HepG2 (cell line): Measurements from ENCODE around the gene NCOA5. TPM values are rescaled to one million over a fixed set of nuclear protein-coding genes. Genes with fewer than 3 reads are reported as not detected.

Experiments
- ATAC-seq: fragments of 200-7000 bp; cut with Tn5 transposase; 3 replicates; pipeline ENCODE4 v1.9.1; 2020; ENCODE audit warnings: mild to moderate bottlenecking, moderate library complexity
- BruUV-seq: library from RNA; stranded (reverse); fragments of 400-500 nt; replicated peaks from 2 replicates; lab custom pipeline; 2021; lab: Mats Ljungman, UMichigan
- CTCF ChIA-PET: fragments of 300-600 bp; formaldehyde crosslinking; extraction: SDS; loops from one replicate; lab custom pipeline; 2021; ENCODE audit warnings: low total read pairs, inconsistent platforms, low intra/inter-chr PET ratio; lab: Yijun Ruan, JAX
- POLR2A ChIA-PET: fragments of 350-600 bp; sonication (Branson Sonifier 250); formaldehyde crosslinking; loops from one replicate; lab custom pipeline; 2020; ENCODE audit warnings: antibody characterized with exemption, inconsistent platforms; lab: Yijun Ruan, JAX
- DNase-seq: peaks from one replicate; pipeline ENCODE4 v3.0.0-alpha.2; 2015; ENCODE audit warnings: low spot score
- FAIRE-seq: peaks from 3 replicates; lab custom pipeline; 2011; peaks lifted over from hg19 to GRCh38; lab: Jason Lieb, UNC
- H2AFZ ChIP-seq: one replicate; pipeline ENCODE4 v1.6.1; 2011; ENCODE audit warnings: low read length, inconsistent platforms
- H3K27ac ChIP-seq: fragments of 300-600 bp; 3 replicates; pipeline ENCODE4 v1.8.0; 2011; ENCODE audit warnings: mixed run types, mild to moderate bottlenecking, mixed read lengths, low read length, inconsistent platforms; ENCODE audit not compliant: insufficient read depth; ENCODE audit errors: extremely low read length
- H3K27me3 ChIP-seq, 2 experiments: fragments of 200-600 bp in 1 of 2; 2 replicates in 1 of 2; 3 replicates in 1 of 2; pipeline versions ENCODE4 v1.6.0 to v1.8.0; 2011; ENCODE audit warnings: low read length in 2 of 2, mild to moderate bottlenecking in 2 of 2, moderate library complexity in 2 of 2, inconsistent platforms in 1 of 2; ENCODE audit not compliant: insufficient read depth in 2 of 2, control insufficient read depth in 1 of 2
- H3K36me3 ChIP-seq, 2 experiments: fragments of 200-600 bp in 1 of 2; replicated peaks in 1 of 2; 2 replicates in 1 of 2; 3 replicates in 1 of 2; pipeline versions ENCODE4 v1.5.1 to v1.8.0; 2011; ENCODE audit warnings: low read length in 2 of 2, inconsistent platforms in 1 of 2; ENCODE audit not compliant: insufficient read depth in 2 of 2, control insufficient read depth in 1 of 2
- H3K4me1 ChIP-seq: 2 replicates; pipeline ENCODE4 v1.5.1; 2012; ENCODE audit warnings: low read length, inconsistent platforms; ENCODE audit not compliant: insufficient read depth
- H3K4me2 ChIP-seq: 2 replicates; pipeline ENCODE4 v1.6.0; 2011; ENCODE audit warnings: low read depth, low read length, inconsistent platforms
- H3K4me3 ChIP-seq, 3 experiments: fragments of 200-600 bp in 1 of 3; sonication (generic), shearing (Covaris generic) in 1 of 3; replicated peaks in 1 of 3; 2 replicates each; pipeline ENCODE4 v1.5.1; 2011 to 2016; ENCODE audit warnings: low read length in 3 of 3, inconsistent platforms in 2 of 3, low read depth in 2 of 3, mild to moderate bottlenecking in 2 of 3, control low read depth in 1 of 3, mixed read lengths in 1 of 3; ENCODE audit not compliant: insufficient read depth in 1 of 3
- H3K79me2 ChIP-seq: one replicate; pipeline ENCODE4 v1.6.1; 2011; ENCODE audit warnings: low read length, inconsistent platforms; ENCODE audit not compliant: insufficient read depth
- H3K9ac ChIP-seq: 2 replicates; pipeline ENCODE4 v1.6.0; 2011; ENCODE audit warnings: mild to moderate bottlenecking, low read depth, low read length, inconsistent platforms; ENCODE audit not compliant: insufficient read depth
- H3K9me3 ChIP-seq: 2 replicates; pipeline ENCODE4 v1.5.1; 2012; ENCODE audit warnings: mild to moderate bottlenecking, low read length
- H4K20me1 ChIP-seq: 2 replicates; pipeline ENCODE4 v1.6.0; 2011; ENCODE audit warnings: inconsistent platforms, mild to moderate bottlenecking, low read length, moderate library complexity; ENCODE audit not compliant: insufficient read depth
- ARNT ChIP-seq: fragments of 450-650 bp; IDR thresholded peaks from 2 replicates; pipeline ENCODE4 v1.6.1; 2017
- ELF3 ChIP-seq: IDR thresholded peaks from 2 replicates; pipeline ENCODE4 v1.6.1; 2016; ENCODE audit warnings: missing genetic modification reagents, missing compliant biosample characterization
- KLF15 ChIP-seq: sonication (generic); formaldehyde crosslinking; IDR thresholded peaks from 2 replicates; pipeline ENCODE4 v1.8.1; 2023; ENCODE audit warnings: borderline replicate concordance, mild to moderate bottlenecking, inconsistent platforms, missing genetic modification reagents, mixed read lengths
- SALL1 ChIP-seq: sonication (generic); formaldehyde crosslinking; IDR thresholded peaks from 2 replicates; pipeline ENCODE4 v1.8.0; 2022; ENCODE audit warnings: mild to moderate bottlenecking, missing genetic modification reagents
- TEAD3 ChIP-seq: optimal IDR thresholded peaks from 2 replicates; pipeline ENCODE3; 2016; ENCODE audit warnings: borderline replicate concordance
- YY1 ChIP-seq: IDR thresholded peaks from 2 replicates; pipeline ENCODE4 v1.6.1; 2011; ENCODE audit warnings: low read length, low read depth, moderate library complexity, mild to moderate bottlenecking; ENCODE audit not compliant: insufficient read depth, insufficient replicate concordance
- ZBTB1 ChIP-seq: sonication (generic); formaldehyde crosslinking; IDR thresholded peaks from 2 replicates; pipeline ENCODE4 v1.4.0; 2020; ENCODE audit warnings: missing genetic modification reagents, borderline replicate concordance
- ZBTB21 ChIP-seq: sonication (generic); formaldehyde crosslinking; IDR thresholded peaks from 2 replicates; pipeline ENCODE4 v1.4.0; 2020; ENCODE audit warnings: missing genetic modification reagents
- ZFP82 ChIP-seq: sonication (generic); formaldehyde crosslinking; IDR thresholded peaks from 2 replicates; pipeline ENCODE4 v1.5.1; 2020; ENCODE audit warnings: mild to moderate bottlenecking, missing genetic modification reagents, borderline replicate concordance
- ZNF225 ChIP-seq: sonication (generic); formaldehyde crosslinking; IDR thresholded peaks from 2 replicates; pipeline ENCODE4 v1.4.0; 2020; ENCODE audit warnings: mild to moderate bottlenecking, missing genetic modification reagents
- ZNF652 ChIP-seq: IDR thresholded peaks from 2 replicates; pipeline ENCODE4 v1.6.1; 2016; ENCODE audit warnings: low read depth, borderline replicate concordance
- WGBS: methylation state at CpG from one replicate; pipeline ENCODE4 v1.1.6; 2017; ENCODE audit warnings: low lambda C conversion rate; 5-methylcytosine and 5-hydroxymethylcytosine counted together
- in situ Hi-C: cut with HindIII; loops from 2 replicates; pipeline ENCODE4 v1.10.0; 2017; ENCODE audit warnings: low pct_unique_long_range_greater_than_20kb; ENCODE audit not compliant: extremely low pct_ligation_motif_present
- intact Hi-C: fragments of 100-400 bp; cut with micrococcal nuclease; formaldehyde crosslinking; loops from one replicate; pipeline ENCODE4 v1.10.0; 2022; ENCODE audit not compliant: unreplicated experiment
- polyA plus RNA-seq, 8 experiments: library from polyadenylated mRNA; depleted of rRNA in 3 of 8; stranded (reverse) in 7 of 8; unstranded in 1 of 8; fragments of >200 nt; fragmentation: Illumina TruSeq in 4 of 8; extraction: Trizol in 4 of 8; gene quantifications; 2 replicates each; pipeline versions ENCODE4 v1.2.1 to v1.2.3, GENCODE V29; 2011 to 2016; ENCODE audit warnings: low read depth in 4 of 8, missing spikeins in 1 of 8, mixed read lengths in 1 of 8; ENCODE audit not compliant: insufficient read depth in 1 of 8
- total RNA-seq, 5 experiments: library from RNA; depleted of rRNA; stranded (reverse); fragments of >200 nt; fragmentation: Illumina TruSeq; extraction: Trizol; gene quantifications; 2 replicates each; pipeline ENCODE4 v1.2.3, GENCODE V29; 2016; ENCODE audit warnings: low read depth in 1 of 5
- TF ChIP-seq, protein P1 (sequence below), 2 experiments: fragments of 450-650 bp in 1 of 2; sonication (generic) in 1 of 2; formaldehyde crosslinking in 1 of 2; IDR thresholded peaks; 2 replicates each; pipeline versions ENCODE4 v1.6.1 to v1.8.0; 2016 to 2022; ENCODE audit warnings: antibody characterized with exemption in 1 of 2, mild to moderate bottlenecking in 1 of 2, missing genetic modification reagents in 1 of 2
- TF ChIP-seq, protein P2 (sequence below): sonication (generic); formaldehyde crosslinking; IDR thresholded peaks from 2 replicates; pipeline ENCODE4 v1.5.0; 2020; ENCODE audit warnings: mild to moderate bottlenecking, missing genetic modification reagents

Gene NCOA5
- total and polyA plus RNA-seq, 2 of the 13 experiments (the other 11 are each of a cell fraction or from before 2014, with no cell fraction given): 16.5 to 28.4 TPM

- CTCF ChIA-PET: interaction anchor here (1.3 kb wide), 1 partner anchor 113 kb away, joined by 3 read pairs; no protein-coding TSS in a partner anchor
- BruUV-seq: no TSS peak
- H3K9ac ChIP-seq: no peak overlapping the region
- WGBS: 49% methylated on average over 11 of the region's 11 CpGs
- TF ChIP-seq ELF3 (no peak), ZBTB1 (no peak), ZFP82 (CRISPR knock-in tag) (no peak), YY1 (no peak), ZNF225 (CRISPR knock-in tag) (no peak), TEAD3 (CRISPR knock-in tag) (no peak), SALL1 (CRISPR knock-in tag) (no peak), ZBTB21 (CRISPR knock-in tag) (no peak), ARNT (no peak), ZNF652 (CRISPR knock-in tag) (no peak), KLF15 (CRISPR knock-in tag) (no peak)
- TF ChIP-seq, protein P1, sequence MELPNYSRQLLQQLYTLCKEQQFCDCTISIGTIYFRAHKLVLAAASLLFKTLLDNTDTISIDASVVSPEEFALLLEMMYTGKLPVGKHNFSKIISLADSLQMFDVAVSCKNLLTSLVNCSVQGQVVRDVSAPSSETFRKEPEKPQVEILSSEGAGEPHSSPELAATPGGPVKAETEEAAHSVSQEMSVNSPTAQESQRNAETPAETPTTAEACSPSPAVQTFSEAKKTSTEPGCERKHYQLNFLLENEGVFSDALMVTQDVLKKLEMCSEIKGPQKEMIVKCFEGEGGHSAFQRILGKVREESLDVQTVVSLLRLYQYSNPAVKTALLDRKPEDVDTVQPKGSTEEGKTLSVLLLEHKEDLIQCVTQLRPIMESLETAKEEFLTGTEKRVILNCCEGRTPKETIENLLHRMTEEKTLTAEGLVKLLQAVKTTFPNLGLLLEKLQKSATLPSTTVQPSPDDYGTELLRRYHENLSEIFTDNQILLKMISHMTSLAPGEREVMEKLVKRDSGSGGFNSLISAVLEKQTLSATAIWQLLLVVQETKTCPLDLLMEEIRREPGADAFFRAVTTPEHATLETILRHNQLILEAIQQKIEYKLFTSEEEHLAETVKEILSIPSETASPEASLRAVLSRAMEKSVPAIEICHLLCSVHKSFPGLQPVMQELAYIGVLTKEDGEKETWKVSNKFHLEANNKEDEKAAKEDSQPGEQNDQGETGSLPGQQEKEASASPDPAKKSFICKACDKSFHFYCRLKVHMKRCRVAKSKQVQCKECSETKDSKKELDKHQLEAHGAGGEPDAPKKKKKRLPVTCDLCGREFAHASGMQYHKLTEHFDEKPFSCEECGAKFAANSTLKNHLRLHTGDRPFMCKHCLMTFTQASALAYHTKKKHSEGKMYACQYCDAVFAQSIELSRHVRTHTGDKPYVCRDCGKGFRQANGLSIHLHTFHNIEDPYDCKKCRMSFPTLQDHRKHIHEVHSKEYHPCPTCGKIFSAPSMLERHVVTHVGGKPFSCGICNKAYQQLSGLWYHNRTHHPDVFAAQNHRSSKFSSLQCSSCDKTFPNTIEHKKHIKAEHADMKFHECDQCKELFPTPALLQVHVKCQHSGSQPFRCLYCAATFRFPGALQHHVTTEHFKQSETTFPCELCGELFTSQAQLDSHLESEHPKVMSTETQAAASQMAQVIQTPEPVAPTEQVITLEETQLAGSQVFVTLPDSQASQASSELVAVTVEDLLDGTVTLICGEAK (IDR thresholded peaks at IDR 0.05): no peak
- TF ChIP-seq, protein P1 (CRISPR knock-in tag; IDR thresholded peaks at IDR 0.05): no peak
- TF ChIP-seq, protein P2, sequence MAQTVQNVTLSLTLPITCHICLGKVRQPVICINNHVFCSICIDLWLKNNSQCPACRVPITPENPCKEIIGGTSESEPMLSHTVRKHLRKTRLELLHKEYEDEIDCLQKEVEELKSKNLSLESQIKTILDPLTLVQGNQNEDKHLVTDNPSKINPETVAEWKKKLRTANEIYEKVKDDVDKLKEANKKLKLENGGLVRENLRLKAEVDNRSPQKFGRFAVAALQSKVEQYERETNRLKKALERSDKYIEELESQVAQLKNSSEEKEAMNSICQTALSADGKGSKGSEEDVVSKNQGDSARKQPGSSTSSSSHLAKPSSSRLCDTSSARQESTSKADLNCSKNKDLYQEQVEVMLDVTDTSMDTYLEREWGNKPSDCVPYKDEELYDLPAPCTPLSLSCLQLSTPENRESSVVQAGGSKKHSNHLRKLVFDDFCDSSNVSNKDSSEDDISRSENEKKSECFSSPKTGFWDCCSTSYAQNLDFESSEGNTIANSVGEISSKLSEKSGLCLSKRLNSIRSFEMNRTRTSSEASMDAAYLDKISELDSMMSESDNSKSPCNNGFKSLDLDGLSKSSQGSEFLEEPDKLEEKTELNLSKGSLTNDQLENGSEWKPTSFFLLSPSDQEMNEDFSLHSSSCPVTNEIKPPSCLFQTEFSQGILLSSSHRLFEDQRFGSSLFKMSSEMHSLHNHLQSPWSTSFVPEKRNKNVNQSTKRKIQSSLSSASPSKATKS: no peak
- TF ChIP-seq, all 625 proteins: peak for 0
- Histone ChIP-seq H3K4me1 (peaks cover 16% of the 10 kb centered on the region), H3K79me2 (no peaks in the 10 kb centered on the region), H3K9me3 (no peaks in the 10 kb centered on the region), H3K4me2 (no peak overlapping the region), H3K4me3 (no peak overlapping the region), H3K27ac (no peak overlapping the region), H3K27me3 (peaks cover 6 to 49% of the 10 kb centered on the region in 2 experiments; a peak in 4 of 5 replicates), H2AFZ (no peak overlapping the region), H4K20me1 (peaks cover 2% of the 10 kb centered on the region; the same call in 1 of the 2 replicates), H3K36me3 (no peaks in the 10 kb centered on the region)
- FAIRE-seq (no peak), DNase-seq (no peak), ATAC-seq (no peak)
- intact Hi-C loops (no loop called here), in situ Hi-C loops (no loop called here)
- POLR2A ChIA-PET: no interaction called here
Measured at GRCh38 chr20:46127396-46128010, 37.7 kb upstream of the NCOA5 start.
